MM.1S (cell line): ENCODE data around the gene ULK4.

ENCODE experiments used
- DNase-seq: peaks from one replicate; pipeline ENCODE4 v3.0.0-alpha.2; 2015
- H2AFZ ChIP-seq: fragments of 300-600 bp; sonication (generic); 2 replicates; pipeline ENCODE4 v1.6.0; 2016; ENCODE audit warnings: antibody characterized with exemption, low read length
- H3F3A ChIP-seq: fragments of 300-600 bp; sonication (generic); 2 replicates; pipeline ENCODE4 v1.6.1; 2016; ENCODE audit warnings: mild to moderate bottlenecking, antibody characterized with exemption, low read length, moderate library complexity, mixed read lengths; ENCODE audit not compliant: insufficient read depth
- H3K27ac ChIP-seq: fragments of 300-600 bp; sonication (generic); 2 replicates; pipeline ENCODE4 v1.5.1; 2016; ENCODE audit warnings: mild to moderate bottlenecking, low read length
- H3K27me3 ChIP-seq: fragments of 300-600 bp; sonication (generic); replicated peaks from 2 replicates; pipeline ENCODE4 v1.6.0; 2016; ENCODE audit warnings: low read length; ENCODE audit not compliant: insufficient read depth
- H3K36me3 ChIP-seq: fragments of 300-600 bp; sonication (generic); replicated peaks from 2 replicates; pipeline ENCODE4 v1.6.1; 2016; ENCODE audit warnings: mild to moderate bottlenecking, low read length, mixed read lengths; ENCODE audit not compliant: insufficient read depth
- H3K4me1 ChIP-seq: fragments of 300-600 bp; sonication (generic); 2 replicates; pipeline ENCODE4 v1.6.1; 2016; ENCODE audit warnings: low read length, mixed read lengths
- H3K4me2 ChIP-seq: fragments of 300-600 bp; sonication (generic); 2 replicates; pipeline ENCODE4 v1.6.0; 2016; ENCODE audit warnings: low read depth, low read length
- H3K4me3 ChIP-seq: fragments of 300-600 bp; sonication (generic); 2 replicates; pipeline ENCODE4 v1.5.1; 2016; ENCODE audit warnings: low read length, mixed read lengths
- H3K79me2 ChIP-seq: fragments of 300-600 bp; sonication (generic); 2 replicates; pipeline ENCODE4 v1.6.1; 2016; ENCODE audit warnings: mixed run types, low read length, mixed read lengths
- H3K9ac ChIP-seq: fragments of 300-600 bp; sonication (generic); 2 replicates; pipeline ENCODE4 v1.6.1; 2016; ENCODE audit warnings: low read length, mixed read lengths
- H3K9me2 ChIP-seq: fragments of 300-600 bp; sonication (generic); replicated peaks from 2 replicates; pipeline ENCODE4 v1.6.1; 2016; ENCODE audit warnings: mild to moderate bottlenecking, low read length, mixed read lengths; ENCODE audit not compliant: insufficient read depth
- H3K9me3 ChIP-seq: fragments of 300-600 bp; sonication (generic); replicated peaks from 2 replicates; pipeline ENCODE4 v1.6.1; 2016; ENCODE audit warnings: mild to moderate bottlenecking, low read length, mixed read lengths; ENCODE audit not compliant: insufficient read depth
- H4K20me1 ChIP-seq: fragments of 300-600 bp; sonication (generic); 2 replicates; pipeline ENCODE4 v1.6.1; 2016; ENCODE audit warnings: mild to moderate bottlenecking, low read length, moderate library complexity, mixed read lengths; ENCODE audit not compliant: insufficient read depth
- CTCF ChIP-seq: fragments of 300-600 bp; sonication (generic); IDR thresholded peaks from 2 replicates; pipeline ENCODE4 v1.5.1; 2016; ENCODE audit warnings: antibody characterized with exemption, low read length, mixed read lengths
- EZH2 ChIP-seq: fragments of 300-600 bp; sonication (generic); optimal IDR thresholded peaks from 2 replicates; pipeline ENCODE3; 2017; ENCODE audit warnings: low read depth, mild to moderate bottlenecking, antibody characterized with exemption, low read length, mixed read lengths
- EZH2phosphoT487 ChIP-seq: fragments of 300-600 bp; sonication (generic); IDR thresholded peaks from 2 replicates; pipeline ENCODE4 v1.6.1; 2018; ENCODE audit warnings: antibody characterized with exemption, low read length

The ULK4 gene

GRCh38 chr3:41241800-41242571 is 719.9 kb downstream of the ULK4 start:
- Histone ChIP-seq H3K9ac (no peak overlapping the region), H3K4me3 (no peak overlapping the region), H3K4me2 (no peak overlapping the region), H2AFZ (no peak overlapping the region), H3K9me2 (no peaks in the 10 kb centered on the region), H3K27me3 (no peaks in the 10 kb centered on the region), H3K79me2 (no peaks in the 10 kb centered on the region), H3K27ac (no peak overlapping the region), H4K20me1 (no peaks in the 10 kb centered on the region), H3K36me3 (no peaks in the 10 kb centered on the region; the same call in 1 of the 2 replicates), H3F3A (no peaks in the 10 kb centered on the region), H3K9me3 (no peaks in the 10 kb centered on the region), H3K4me1 (no peaks in the 10 kb centered on the region)
- DNase-seq: no peak
- TF ChIP-seq EZH2phosphoT487 (no peak), EZH2 (no peak), CTCF (no peak)

DNA sequence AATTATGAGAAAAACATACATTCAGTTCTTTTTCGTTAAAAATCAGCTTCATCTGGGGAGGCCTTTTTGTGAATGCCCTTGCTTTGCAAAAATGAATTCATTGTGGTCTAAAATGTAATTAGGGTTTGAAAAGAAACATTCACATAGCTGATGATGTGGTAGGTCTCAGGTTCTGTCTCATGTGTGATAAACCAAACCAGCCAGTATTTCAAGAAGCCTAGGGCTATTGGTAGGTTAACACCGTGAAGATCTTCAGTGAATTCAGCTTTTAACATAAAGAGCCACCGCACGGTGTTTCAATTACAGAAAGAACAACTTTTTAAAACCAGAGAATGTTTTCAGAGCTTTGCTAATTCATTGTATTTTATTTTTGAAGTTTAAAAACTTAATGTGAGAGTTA is 720.7 kb downstream of the ULK4 start:
- H4K20me1 ChIP-seq: no peaks in the 10 kb centered on the region
- no peaks in the 10 kb centered on the region for H3K9me2 ChIP-seq
- H3K36me3 ChIP-seq: no peaks in the 10 kb centered on the region; the same call in 1 of the 2 replicates
- DNase-seq: no peak
- no peak overlapping the region for H3K4me3 ChIP-seq
- H3K9ac ChIP-seq: no peak overlapping the region
- no peaks in the 10 kb centered on the region for H3K27me3 ChIP-seq
- no peak overlapping the region for H2AFZ ChIP-seq
- H3K4me1 ChIP-seq: no peaks in the 10 kb centered on the region
- no peaks in the 10 kb centered on the region for H3F3A ChIP-seq
- H3K9me3 ChIP-seq: no peaks in the 10 kb centered on the region
- no peak overlapping the region for H3K4me2 ChIP-seq
- H3K79me2 ChIP-seq: no peaks in the 10 kb centered on the region
- H3K27ac ChIP-seq: no peak overlapping the region
- TF ChIP-seq CTCF: no peak
- no peak for TF ChIP-seq EZH2
- no peak for TF ChIP-seq EZH2phosphoT487

GRCh38 chr3:41239587-41239986 is 722.3 kb downstream of the ULK4 start:
- Histone ChIP-seq H3K4me1 (no peaks in the 10 kb centered on the region), H3K9ac (no peak overlapping the region), H3K27ac (no peak overlapping the region), H3K36me3 (peaks cover 4% of the 10 kb centered on the region; the same call in 1 of the 2 replicates), H3K79me2 (no peaks in the 10 kb centered on the region), H3K9me2 (no peaks in the 10 kb centered on the region), H3K4me3 (no peak overlapping the region), H3K9me3 (no peaks in the 10 kb centered on the region), H2AFZ (no peak overlapping the region), H3K27me3 (no peaks in the 10 kb centered on the region), H3F3A (no peaks in the 10 kb centered on the region), H3K4me2 (no peak overlapping the region), H4K20me1 (no peaks in the 10 kb centered on the region)
- DNase-seq: no peak
- TF ChIP-seq EZH2phosphoT487 (no peak), CTCF (no peak), EZH2 (no peak)
